IMR-90 (cell line): ENCODE measurements around the gene RNPEPL1. TPM values are rescaled to one million over a fixed set of nuclear protein-coding genes. Genes with fewer than 3 reads are reported as not detected.

Experiments
- ATAC-seq: fragments of 200-7000 bp; cut with Tn5 transposase; 2 replicates; pipeline ENCODE4 v1.9.1; 2020; ENCODE audit warnings: low read depth, mild to moderate bottlenecking, moderate library complexity
- BruUV-seq: library from RNA; stranded (reverse); fragments of 400-500 nt; replicated peaks from 2 replicates; lab custom pipeline; 2021; lab: Mats Ljungman, UMichigan
- CTCF ChIA-PET: fragments of 300-600 bp; formaldehyde crosslinking; extraction: SDS; loops from one replicate; lab custom pipeline; 2021; ENCODE audit warnings: antibody characterized with exemption; lab: Yijun Ruan, JAX
- POLR2A ChIA-PET: fragments of 300-600 bp; sonication (Branson Sonifier 250); formaldehyde crosslinking; loops from one replicate; lab custom pipeline; 2022; ENCODE audit warnings: antibody characterized with exemption; ENCODE audit not compliant: unreplicated experiment; lab: Charles Lee
- DNase-seq: peaks from one replicate; pipeline ENCODE4 v3.0.0; 2013
- H2AFZ ChIP-seq: replicated peaks from 2 replicates; pipeline ENCODE3; 2013; ENCODE audit warnings: low read length, mild to moderate bottlenecking; ENCODE audit not compliant: poor library complexity
- H2AK5ac ChIP-seq: 2 replicates; pipeline ENCODE4 v1.6.1; 2013; ENCODE audit warnings: low read depth, low read length, inconsistent platforms
- H2AK9ac ChIP-seq: replicated peaks from 2 replicates; pipeline ENCODE3; 2013; ENCODE audit warnings: mild to moderate bottlenecking, low read depth, low read length, moderate library complexity; ENCODE audit not compliant: poor library complexity
- H2BK120ac ChIP-seq: 2 replicates; pipeline ENCODE4 v1.6.1; 2013; ENCODE audit warnings: low read depth, low read length, inconsistent platforms
- H2BK15ac ChIP-seq: 3 replicates; pipeline ENCODE4 v1.6.1; 2013; ENCODE audit warnings: low read depth, low read length, inconsistent platforms
- H2BK20ac ChIP-seq: 2 replicates; pipeline ENCODE4 v1.6.1; 2013; ENCODE audit warnings: low read depth, mild to moderate bottlenecking, inconsistent platforms, low read length, moderate library complexity
- H2BK5ac ChIP-seq: 2 replicates; pipeline ENCODE4 v1.6.1; 2013; ENCODE audit warnings: mild to moderate bottlenecking, low read depth, low read length, inconsistent platforms; ENCODE audit not compliant: poor library complexity, severe bottlenecking
- H3K14ac ChIP-seq: replicated peaks from 2 replicates; pipeline ENCODE4 v1.6.1; 2013; ENCODE audit warnings: low read depth, low read length, inconsistent platforms
- H3K18ac ChIP-seq: 2 replicates; pipeline ENCODE4 v1.6.1; 2013; ENCODE audit warnings: low read depth, low read length, control low read depth
- H3K23ac ChIP-seq: 2 replicates; pipeline ENCODE4 v1.6.1; 2013; ENCODE audit warnings: low read depth, low read length, inconsistent platforms
- H3K27ac ChIP-seq: 2 replicates; pipeline ENCODE4 v1.5.1; 2013; ENCODE audit warnings: mild to moderate bottlenecking, control low read depth, low read length; ENCODE audit not compliant: insufficient read depth
- H3K27me3 ChIP-seq: 2 replicates; pipeline ENCODE4 v1.6.1; 2013; ENCODE audit warnings: low read length; ENCODE audit not compliant: control insufficient read depth, insufficient read depth
- H3K36me3 ChIP-seq: 2 replicates; pipeline ENCODE4 v1.6.1; 2013; ENCODE audit warnings: low read length, mixed read lengths; ENCODE audit not compliant: control insufficient read depth, insufficient read depth
- H3K4ac ChIP-seq: 2 replicates; pipeline ENCODE4 v1.6.1; 2013; ENCODE audit warnings: low read depth, low read length, inconsistent platforms
- H3K4me1 ChIP-seq: 2 replicates; pipeline ENCODE4 v1.6.1; 2013; ENCODE audit warnings: low read length, mixed read lengths; ENCODE audit not compliant: control insufficient read depth, insufficient read depth
- H3K4me2 ChIP-seq: 2 replicates; pipeline ENCODE4 v1.6.1; 2013; ENCODE audit warnings: low read depth, mild to moderate bottlenecking, control low read depth, low read length, moderate library complexity
- H3K4me3 ChIP-seq: 2 replicates; pipeline ENCODE4 v1.5.1; 2013; ENCODE audit warnings: low read depth, mild to moderate bottlenecking, control low read depth, low read length, moderate library complexity; ENCODE audit not compliant: insufficient read depth
- H3K56ac ChIP-seq: 2 replicates; pipeline ENCODE4 v1.6.1; 2013; ENCODE audit warnings: low read length, inconsistent platforms; ENCODE audit not compliant: insufficient read depth; ENCODE audit errors: extremely low read depth
- H3K79me1 ChIP-seq, 2 experiments: 2 replicates each; pipeline ENCODE4 v1.6.1; 2013; ENCODE audit warnings: low read length in 2 of 2, inconsistent platforms in 1 of 2, low read depth in 1 of 2
- H3K9ac ChIP-seq: 2 replicates; pipeline ENCODE4 v1.6.1; 2013; ENCODE audit warnings: low read depth, low read length, control low read depth
- H3K9me1 ChIP-seq: 2 replicates; pipeline ENCODE4 v1.6.1; 2013; ENCODE audit warnings: low read length, inconsistent platforms; ENCODE audit not compliant: insufficient read depth
- H3K9me3 ChIP-seq: 2 replicates; pipeline ENCODE4 v1.6.1; 2013; ENCODE audit warnings: low read length; ENCODE audit not compliant: control insufficient read depth, insufficient read depth
- H4K20me1 ChIP-seq: 2 replicates; pipeline ENCODE4 v1.6.1; 2013; ENCODE audit warnings: low read length, inconsistent platforms; ENCODE audit not compliant: insufficient read depth
- H4K5ac ChIP-seq: 2 replicates; pipeline ENCODE4 v1.6.1; 2013; ENCODE audit warnings: mild to moderate bottlenecking, low read depth, low read length, control low read depth
- H4K8ac ChIP-seq, 2 experiments: 2 replicates each; pipeline ENCODE4 v1.6.1; 2013; ENCODE audit warnings: low read depth in 2 of 2, low read length in 2 of 2, control low read depth in 1 of 2, inconsistent platforms in 1 of 2
- H4K91ac ChIP-seq: 2 replicates; pipeline ENCODE4 v1.6.1; 2013; ENCODE audit warnings: low read depth, low read length, inconsistent platforms; ENCODE audit not compliant: insufficient read depth
- CEBPB ChIP-seq: IDR thresholded peaks from 2 replicates; pipeline ENCODE4 v1.6.1; 2012; ENCODE audit warnings: low read depth, low read length, improper control_type of control experiment
- FOS ChIP-seq: fragments of 150-350 bp; IDR thresholded peaks from 2 replicates; pipeline ENCODE4 v1.6.1; 2016; ENCODE audit warnings: low read depth, low read length
- MAZ ChIP-seq: IDR thresholded peaks from 2 replicates; pipeline ENCODE4 v1.6.1; 2012; ENCODE audit warnings: low read depth, mild to moderate bottlenecking, low read length, improper control_type of control experiment, moderate library complexity, borderline replicate concordance
- NFE2L2 ChIP-seq: fragments of 150-350 bp; IDR thresholded peaks from 2 replicates; pipeline ENCODE4 v1.6.1; 2016; ENCODE audit warnings: low read depth, mild to moderate bottlenecking, low read length
- RAD21 ChIP-seq: IDR thresholded peaks from 2 replicates; pipeline ENCODE4 v1.6.1; 2012; ENCODE audit warnings: low read length, improper control_type of control experiment
- WGBS, 2 experiments: methylation state at CpG; one replicate each; pipeline versions ENCODE4 v1.1.5 to v1.1.7; 2013; ENCODE audit warnings: missing lambda C conversion rate in 2 of 2; ENCODE audit not compliant: insufficient read length in 1 of 2; ENCODE audit errors: extremely low coverage in 2 of 2; 5-methylcytosine and 5-hydroxymethylcytosine counted together
- dilution Hi-C: fragments of 300-500 bp; cut with HindIII; formaldehyde crosslinking; loops from one replicate; pipeline ENCODE4 v1.14.3; 2018; ENCODE audit warnings: low sequenced_read_pairs; ENCODE audit not compliant: unreplicated experiment
- in situ Hi-C: fragments of 300-500 bp; cut with MboI; formaldehyde crosslinking; loops from 3 replicates; pipeline ENCODE4 v1.14.3; 2019; ENCODE audit warnings: low sequenced_read_pairs, inconsistent platforms, mixed read lengths
- intact Hi-C: fragments of 100-400 bp; cut with micrococcal nuclease; formaldehyde crosslinking; loops from 2 replicates; pipeline ENCODE4 v1.10.0; 2022
- polyA plus RNA-seq, 3 experiments: library from polyadenylated mRNA; depleted of rRNA; stranded (reverse); fragments of >200 nt; gene quantifications; 2 replicates each; pipeline ENCODE4 v1.2.3, GENCODE V29; 2012; ENCODE audit warnings: low replicate concordance in 1 of 3
- total RNA-seq: library from RNA; depleted of rRNA; stranded (reverse); fragments of >200 nt; gene quantifications from 2 replicates; pipeline ENCODE4 v1.2.3, GENCODE V29; 2012

The RNPEPL1 gene
- total and polyA plus RNA-seq, 2 of the 4 experiments (the other 2 are of a cell fraction), result 3.8 to 18.7 TPM

DNA sequence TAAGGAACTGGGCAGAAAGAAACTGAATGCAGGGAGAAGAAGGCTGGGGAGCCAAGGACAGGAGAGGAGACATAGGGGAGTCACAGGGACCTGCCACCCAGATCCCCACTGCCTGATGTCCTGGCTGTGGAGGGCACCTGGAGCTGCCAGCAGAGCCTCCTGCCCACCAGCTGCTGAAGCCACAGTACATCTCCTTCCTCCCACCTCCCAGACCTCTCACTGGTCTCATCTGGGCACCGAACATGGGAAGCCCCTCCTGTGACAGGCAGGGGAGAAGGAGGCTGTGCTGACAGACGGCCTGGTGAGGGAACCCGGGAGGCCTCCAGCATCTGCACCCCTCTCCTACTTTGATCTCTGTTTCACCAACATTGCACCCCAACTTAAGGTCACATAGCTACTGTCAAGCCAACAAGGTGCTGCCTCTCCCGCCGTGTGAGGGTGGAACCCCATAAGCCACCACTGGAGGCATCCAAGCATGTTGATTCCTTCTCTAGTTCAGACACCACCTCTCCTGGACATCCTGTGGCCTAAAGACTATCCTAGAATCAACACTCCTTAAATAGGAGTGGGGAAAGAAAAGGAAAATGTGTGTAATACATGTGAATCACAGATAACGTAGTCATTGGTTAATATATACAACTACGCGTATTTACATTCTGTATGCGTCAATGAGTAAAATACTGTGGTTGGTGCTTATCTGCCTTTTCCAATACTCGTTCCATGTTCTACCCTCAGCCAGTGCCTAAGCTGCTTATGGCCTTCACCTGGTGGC, 3.5 kb upstream of the RNPEPL1 start (continued):
- TF ChIP-seq RAD21 (peak; percentile 38), NFE2L2 (no peak)

DNA sequence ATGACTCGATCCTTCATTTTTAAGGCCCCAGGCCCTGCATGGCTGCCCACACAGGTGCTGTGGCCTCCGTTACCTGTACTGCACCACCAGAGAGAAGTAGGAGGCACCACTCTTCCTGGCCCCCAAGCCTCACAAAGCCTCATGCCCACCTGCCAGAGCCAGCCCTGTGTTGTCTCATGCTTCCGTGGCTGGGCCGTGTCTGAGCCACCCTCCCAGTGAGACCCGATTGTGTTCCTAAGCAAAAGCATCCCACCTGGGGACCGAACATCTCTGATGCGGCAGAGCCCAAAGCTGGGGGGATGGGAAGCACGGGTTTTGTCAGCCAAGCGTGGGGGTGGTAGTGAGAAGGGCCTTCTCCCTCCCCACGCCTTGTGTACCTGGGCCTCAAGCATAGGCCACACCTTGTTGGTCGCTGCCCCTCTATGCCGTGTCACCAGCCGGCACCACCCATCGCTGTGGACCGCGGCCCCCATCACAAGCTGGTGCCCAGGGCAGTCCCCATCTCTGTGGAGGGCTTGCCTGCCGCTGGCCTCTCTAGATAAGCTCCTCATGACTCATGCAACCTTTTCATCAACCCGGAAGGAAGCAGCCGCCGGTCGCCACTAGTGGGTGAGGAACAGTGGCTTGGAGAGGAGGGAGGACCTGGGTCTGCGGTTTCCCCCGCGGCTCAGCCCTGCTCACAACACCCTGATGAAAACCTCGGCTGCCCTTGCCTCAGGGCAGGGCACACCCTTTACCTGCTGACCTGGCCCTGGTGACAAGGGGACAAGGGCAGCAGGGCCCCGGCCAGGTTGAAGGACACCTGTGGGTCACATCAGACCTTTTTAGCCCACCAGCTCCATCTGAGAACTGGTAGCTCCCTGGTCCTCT, 2.7 kb upstream of the RNPEPL1 start:
- peak overlapping the region; percentile 58; the same call in 1 of the 2 replicates for H3K9ac ChIP-seq
- peak overlapping the region; percentile 70 for H3K14ac ChIP-seq
- no peak for ATAC-seq
- peak overlapping the region; percentile 94 for H2AFZ ChIP-seq
- peak overlapping the region; percentile 84 for H3K18ac ChIP-seq
- ChIA-PET CTCF (no interaction called here), POLR2A (interaction anchor here (0.6 kb wide), 1 partner anchor 397 kb away, joined by 3 read pairs; no protein-coding TSS in a partner anchor)
- peak overlapping the region; percentile 46; the same call in 1 of the 2 replicates for H2BK20ac ChIP-seq
- peak overlapping the region; percentile 86 for H2AK9ac ChIP-seq
- peak overlapping the region; percentile 91 for H3K4ac ChIP-seq
- peaks cover 35% of the 10 kb centered on the region for H3K9me1 ChIP-seq
- H4K8ac ChIP-seq, result peak overlapping the region; percentile 58 to 93; a peak in 3 of 4 replicates
- WGBS, 2 experiments, result 88% methylated on average over 9 of the region's 26 CpGs; no CpG with 5 or more reads in 1 of the 2 experiments
- peak overlapping the region; percentile 64; the same call in 1 of the 2 replicates for H3K23ac ChIP-seq
- H3K4me1 ChIP-seq, result peaks cover 36% of the 10 kb centered on the region
- peak overlapping the region; percentile 72 for H3K27ac ChIP-seq
- in situ Hi-C loops (no loop called here), dilution Hi-C loops (no loop called here), intact Hi-C loops (loop anchor here (2.0 to 10.0 kb wide), 3 partner anchors 267 to 429 kb away; partner anchors contain the start of gene SNED1)
- H3K79me1 ChIP-seq, result peaks cover 17 to 67% of the 10 kb centered on the region in 2 experiments
- no TSS peak for BruUV-seq
- no peak overlapping the region for H3K4me3 ChIP-seq
- H2BK120ac ChIP-seq, result peak overlapping the region; percentile 69
- H2AK5ac ChIP-seq, result peak overlapping the region; percentile 84
- H3K4me2 ChIP-seq, result peak overlapping the region; percentile 70
- peak; percentile 57 for DNase-seq
- peak overlapping the region; percentile 76 for H4K91ac ChIP-seq
- H3K9me3 ChIP-seq, result no peaks in the 10 kb centered on the region
- H3K36me3 ChIP-seq, result no peaks in the 10 kb centered on the region
- H3K27me3 ChIP-seq, result no peaks in the 10 kb centered on the region
- peak overlapping the region; percentile 95 for H2BK5ac ChIP-seq
- peaks cover 11% of the 10 kb centered on the region for H4K20me1 ChIP-seq
- 0 out of 2 replicates have a peak overlapping the region, but pooled peaks have one; percentile 9 for H3K56ac ChIP-seq
- TF ChIP-seq MAZ (peak; percentile 16; the same call in 1 of the 2 replicates), FOS (peak; percentile 61; the same call in 1 of the 2 replicates), CEBPB (no peak)
- H4K5ac ChIP-seq, result peak overlapping the region; percentile 99
- peak overlapping the region; percentile 39; the same call in 1 of the 3 replicates for H2BK15ac ChIP-seq
